HG02759 (cell line): ENCODE results near the gene USP17L26.
"Not testable (repeated sequence)": the region's sequence is repeated elsewhere in the genome, so short reads cannot be mapped to it uniquely, and the experiment has no call there.

Experiments used
- ATAC-seq: cut with Tn5 transposase; IDR thresholded peaks from one replicate; pipeline ENCODE4 v1.9.1; 2021; ENCODE audit warnings: mild to moderate bottlenecking, moderate library complexity; ENCODE audit not compliant: unreplicated experiment

The USP17L26 gene, protein sequence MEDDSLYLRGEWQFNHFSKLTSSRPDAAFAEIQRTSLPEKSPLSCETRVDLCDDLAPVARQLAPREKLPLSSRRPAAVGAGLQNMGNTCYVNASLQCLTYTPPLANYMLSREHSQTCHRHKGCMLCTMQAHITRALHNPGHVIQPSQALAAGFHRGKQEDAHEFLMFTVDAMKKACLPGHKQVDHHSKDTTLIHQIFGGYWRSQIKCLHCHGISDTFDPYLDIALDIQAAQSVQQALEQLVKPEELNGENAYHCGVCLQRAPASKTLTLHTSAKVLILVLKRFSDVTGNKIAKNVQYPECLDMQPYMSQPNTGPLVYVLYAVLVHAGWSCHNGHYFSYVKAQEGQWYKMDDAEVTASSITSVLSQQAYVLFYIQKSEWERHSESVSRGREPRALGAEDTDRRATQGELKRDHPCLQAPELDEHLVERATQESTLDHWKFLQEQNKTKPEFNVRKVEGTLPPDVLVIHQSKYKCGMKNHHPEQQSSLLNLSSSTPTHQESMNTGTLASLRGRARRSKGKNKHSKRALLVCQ

DNA sequence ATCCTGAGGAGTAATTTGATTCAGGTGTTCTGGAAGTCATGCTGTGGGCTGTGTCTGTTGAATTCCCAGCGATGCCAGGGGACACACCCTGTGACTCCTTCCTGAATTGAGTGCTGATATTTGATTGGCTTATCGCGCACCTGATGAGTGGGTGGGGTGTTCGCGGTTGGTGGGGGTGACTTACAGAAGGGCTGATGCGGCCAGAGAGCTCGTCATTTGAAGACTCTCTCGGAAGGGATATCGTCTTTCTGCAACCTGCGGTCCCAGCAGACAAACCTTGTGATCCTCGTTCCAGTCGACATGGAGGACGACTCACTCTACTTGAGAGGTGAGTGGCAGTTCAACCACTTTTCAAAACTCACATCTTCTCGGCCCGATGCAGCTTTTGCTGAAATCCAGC, at the start of gene USP17L26:
TSS of gene USP17L26 (plus strand) at position 301 of the 400 bp plus-strand sequence. CDS start at position 301, 0 bp downstream.
- not testable (repeated sequence) for ATAC-seq

DNA sequence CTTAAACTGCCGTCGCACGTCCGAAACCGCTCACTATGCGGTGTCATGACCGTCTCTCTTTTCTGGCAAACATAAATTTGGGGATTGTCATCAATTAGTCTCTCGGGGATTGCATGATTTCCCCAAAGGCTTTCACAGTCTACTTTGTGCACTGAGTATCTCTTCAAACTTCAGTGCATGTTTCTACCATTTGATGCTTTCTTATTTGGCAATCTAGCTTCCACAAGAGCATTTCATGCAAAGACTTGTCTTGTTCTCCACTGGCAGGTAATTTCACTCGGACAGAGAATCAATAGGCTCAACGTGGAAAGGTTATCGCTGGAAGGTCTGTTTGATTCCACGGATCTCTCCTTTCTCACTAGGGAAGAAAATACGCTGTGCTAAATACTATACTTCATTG, 10.3 kb upstream of the USP17L26 start:
- ATAC-seq, result not testable (repeated sequence)

DNA sequence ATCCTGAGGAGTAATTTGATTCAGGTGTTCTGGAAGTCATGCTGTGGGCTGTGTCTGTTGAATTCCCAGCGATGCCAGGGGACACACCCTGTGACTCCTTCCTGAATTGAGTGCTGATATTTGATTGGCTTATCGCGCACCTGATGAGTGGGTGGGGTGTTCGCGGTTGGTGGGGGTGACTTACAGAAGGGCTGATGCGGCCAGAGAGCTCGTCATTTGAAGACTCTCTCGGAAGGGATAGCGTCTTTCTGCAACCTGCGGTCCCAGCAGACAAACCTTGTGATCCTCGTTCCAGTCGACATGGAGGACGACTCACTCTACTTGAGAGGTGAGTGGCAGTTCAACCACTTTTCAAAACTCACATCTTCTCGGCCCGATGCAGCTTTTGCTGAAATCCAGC, 9.6 kb upstream of the USP17L26 start, which contains the start of gene USP17L24:
TSS of gene USP17L24 (plus strand) at position 301 of the 400 bp plus-strand sequence. CDS start at position 301, 0 bp downstream.
- ATAC-seq, result not testable (repeated sequence)

DNA sequence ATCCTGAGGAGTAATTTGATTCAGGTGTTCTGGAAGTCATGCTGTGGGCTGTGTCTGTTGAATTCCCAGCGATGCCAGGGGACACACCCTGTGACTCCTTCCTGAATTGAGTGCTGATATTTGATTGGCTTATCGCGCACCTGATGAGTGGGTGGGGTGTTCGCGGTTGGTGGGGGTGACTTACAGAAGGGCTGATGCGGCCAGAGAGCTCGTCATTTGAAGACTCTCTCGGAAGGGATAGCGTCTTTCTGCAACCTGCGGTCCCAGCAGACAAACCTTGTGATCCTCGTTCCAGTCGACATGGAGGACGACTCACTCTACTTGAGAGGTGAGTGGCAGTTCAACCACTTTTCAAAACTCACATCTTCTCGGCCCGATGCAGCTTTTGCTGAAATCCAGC, 4.8 kb upstream of the USP17L26 start, which contains the start of gene USP17L25:
TSS of gene USP17L25 (plus strand) at position 301 of the 400 bp plus-strand sequence. CDS start at position 301, 0 bp downstream.
- ATAC-seq, result not testable (repeated sequence)

DNA sequence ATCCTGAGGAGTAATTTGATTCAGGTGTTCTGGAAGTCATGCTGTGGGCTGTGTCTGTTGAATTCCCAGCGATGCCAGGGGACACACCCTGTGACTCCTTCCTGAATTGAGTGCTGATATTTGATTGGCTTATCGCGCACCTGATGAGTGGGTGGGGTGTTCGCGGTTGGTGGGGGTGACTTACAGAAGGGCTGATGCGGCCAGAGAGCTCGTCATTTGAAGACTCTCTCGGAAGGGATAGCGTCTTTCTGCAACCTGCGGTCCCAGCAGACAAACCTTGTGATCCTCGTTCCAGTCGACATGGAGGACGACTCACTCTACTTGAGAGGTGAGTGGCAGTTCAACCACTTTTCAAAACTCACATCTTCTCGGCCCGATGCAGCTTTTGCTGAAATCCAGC, 4.6 kb downstream of the USP17L26 start, which contains the start of gene USP17L5:
TSS of gene USP17L5 (plus strand) at position 301 of the 400 bp plus-strand sequence. CDS start at position 301, 0 bp downstream.
- ATAC-seq, result not testable (repeated sequence)

DNA sequence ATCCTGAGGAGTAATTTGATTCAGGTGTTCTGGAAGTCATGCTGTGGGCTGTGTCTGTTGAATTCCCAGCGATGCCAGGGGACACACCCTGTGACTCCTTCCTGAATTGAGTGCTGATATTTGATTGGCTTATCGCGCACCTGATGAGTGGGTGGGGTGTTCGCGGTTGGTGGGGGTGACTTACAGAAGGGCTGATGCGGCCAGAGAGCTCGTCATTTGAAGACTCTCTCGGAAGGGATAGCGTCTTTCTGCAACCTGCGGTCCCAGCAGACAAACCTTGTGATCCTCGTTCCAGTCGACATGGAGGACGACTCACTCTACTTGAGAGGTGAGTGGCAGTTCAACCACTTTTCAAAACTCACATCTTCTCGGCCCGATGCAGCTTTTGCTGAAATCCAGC, 9.4 kb downstream of the USP17L26 start, which contains the start of gene USP17L27:
TSS of gene USP17L27 (plus strand) at position 301 of the 400 bp plus-strand sequence. CDS start at position 301, 0 bp downstream.
- ATAC-seq, result not testable (repeated sequence)

DNA sequence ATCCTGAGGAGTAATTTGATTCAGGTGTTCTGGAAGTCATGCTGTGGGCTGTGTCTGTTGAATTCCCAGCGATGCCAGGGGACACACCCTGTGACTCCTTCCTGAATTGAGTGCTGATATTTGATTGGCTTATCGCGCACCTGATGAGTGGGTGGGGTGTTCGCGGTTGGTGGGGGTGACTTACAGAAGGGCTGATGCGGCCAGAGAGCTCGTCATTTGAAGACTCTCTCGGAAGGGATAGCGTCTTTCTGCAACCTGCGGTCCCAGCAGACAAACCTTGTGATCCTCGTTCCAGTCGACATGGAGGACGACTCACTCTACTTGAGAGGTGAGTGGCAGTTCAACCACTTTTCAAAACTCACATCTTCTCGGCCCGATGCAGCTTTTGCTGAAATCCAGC, 14.1 kb downstream of the USP17L26 start, which contains the start of gene USP17L28:
TSS of gene USP17L28 (plus strand) at position 301 of the 400 bp plus-strand sequence. CDS start at position 301, 0 bp downstream.
- ATAC-seq, result not testable (repeated sequence)

DNA sequence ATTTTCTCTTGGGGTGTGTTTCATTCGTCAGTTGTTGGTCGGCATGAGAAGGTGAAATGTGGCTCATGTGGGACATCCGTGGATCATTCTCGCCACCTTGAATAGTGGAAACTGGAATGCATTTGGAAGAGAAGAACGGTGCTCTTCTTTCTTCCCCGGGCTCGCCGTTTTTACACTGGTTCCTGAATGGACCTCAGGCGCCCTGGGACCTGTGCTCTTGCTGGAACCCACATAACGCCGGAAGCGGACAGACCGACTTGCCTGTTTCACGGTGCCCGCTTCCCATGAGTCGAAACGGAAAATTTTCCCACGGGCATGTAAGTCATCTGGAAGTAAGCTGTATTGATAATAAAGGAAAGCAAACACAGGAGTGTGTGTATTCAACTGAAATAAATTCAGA, 16.4 kb downstream of the USP17L26 start:
- ATAC-seq, result not testable (repeated sequence)

DNA sequence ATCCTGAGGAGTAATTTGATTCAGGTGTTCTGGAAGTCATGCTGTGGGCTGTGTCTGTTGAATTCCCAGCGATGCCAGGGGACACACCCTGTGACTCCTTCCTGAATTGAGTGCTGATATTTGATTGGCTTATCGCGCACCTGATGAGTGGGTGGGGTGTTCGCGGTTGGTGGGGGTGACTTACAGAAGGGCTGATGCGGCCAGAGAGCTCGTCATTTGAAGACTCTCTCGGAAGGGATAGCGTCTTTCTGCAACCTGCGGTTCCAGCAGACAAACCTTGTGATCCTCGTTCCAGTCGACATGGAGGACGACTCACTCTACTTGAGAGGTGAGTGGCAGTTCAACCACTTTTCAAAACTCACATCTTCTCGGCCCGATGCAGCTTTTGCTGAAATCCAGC, 18.9 kb downstream of the USP17L26 start, which contains the start of gene USP17L29:
TSS of gene USP17L29 (plus strand) at position 301 of the 400 bp plus-strand sequence. CDS start at position 301, 0 bp downstream.
- ATAC-seq, result not testable (repeated sequence)

DNA sequence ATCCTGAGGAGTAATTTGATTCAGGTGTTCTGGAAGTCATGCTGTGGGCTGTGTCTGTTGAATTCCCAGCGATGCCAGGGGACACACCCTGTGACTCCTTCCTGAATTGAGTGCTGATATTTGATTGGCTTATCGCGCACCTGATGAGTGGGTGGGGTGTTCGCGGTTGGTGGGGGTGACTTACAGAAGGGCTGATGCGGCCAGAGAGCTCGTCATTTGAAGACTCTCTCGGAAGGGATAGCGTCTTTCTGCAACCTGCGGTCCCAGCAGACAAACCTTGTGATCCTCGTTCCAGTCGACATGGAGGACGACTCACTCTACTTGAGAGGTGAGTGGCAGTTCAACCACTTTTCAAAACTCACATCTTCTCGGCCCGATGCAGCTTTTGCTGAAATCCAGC, 28.4 kb downstream of the USP17L26 start, which contains the start of gene USP17L30:
TSS of gene USP17L30 (plus strand) at position 301 of the 400 bp plus-strand sequence. CDS start at position 301, 0 bp downstream.
- ATAC-seq, result not testable (repeated sequence)

DNA sequence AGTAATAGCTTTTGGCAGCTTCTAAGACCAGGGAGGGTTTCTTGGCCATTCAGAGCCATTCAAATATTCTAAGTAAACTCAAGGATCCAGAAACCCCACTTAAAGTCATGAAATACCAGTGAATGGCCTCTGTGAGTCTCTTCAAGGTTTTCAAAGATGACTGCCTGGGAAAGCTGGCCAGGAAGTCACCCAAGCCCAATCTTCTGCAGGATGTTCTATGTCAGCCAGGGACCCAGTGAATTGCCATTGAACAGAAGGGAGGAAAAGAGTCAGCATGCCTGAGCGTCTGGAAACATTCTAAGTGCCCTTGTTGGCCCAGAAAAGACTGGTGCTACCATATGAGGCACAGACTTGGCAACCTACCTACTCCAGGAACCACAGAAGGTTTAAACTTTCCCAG, 45.4 kb downstream of the USP17L26 start:
- not testable (repeated sequence) for ATAC-seq

DNA sequence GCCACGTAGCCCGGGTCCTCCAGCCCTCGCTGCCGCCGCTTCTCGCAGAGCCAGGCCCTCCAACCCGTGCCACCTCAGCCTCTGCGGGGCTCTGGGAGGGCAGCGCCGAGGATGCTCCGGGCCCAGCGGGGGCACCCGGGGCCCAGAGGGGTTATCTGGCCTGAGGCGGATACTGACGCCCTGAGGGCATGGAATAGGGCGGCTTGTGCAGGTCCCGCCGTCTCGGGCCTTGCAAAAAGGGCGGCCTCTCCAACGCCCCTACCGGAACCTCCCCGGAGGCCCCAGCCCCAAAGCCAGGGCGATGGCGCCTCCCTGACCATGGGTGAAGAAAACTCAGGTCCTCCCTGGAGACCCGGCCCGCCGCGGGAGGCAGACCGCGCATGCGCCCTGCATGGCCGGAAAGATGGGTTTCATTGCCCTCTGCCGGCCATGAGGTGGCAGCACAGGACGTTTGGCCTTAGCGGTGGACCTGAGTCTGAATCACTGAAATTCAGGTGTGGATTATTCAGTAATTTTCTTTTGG, 46.6 kb downstream of the USP17L26 start:
- ATAC-seq, result not testable (repeated sequence)

DNA sequence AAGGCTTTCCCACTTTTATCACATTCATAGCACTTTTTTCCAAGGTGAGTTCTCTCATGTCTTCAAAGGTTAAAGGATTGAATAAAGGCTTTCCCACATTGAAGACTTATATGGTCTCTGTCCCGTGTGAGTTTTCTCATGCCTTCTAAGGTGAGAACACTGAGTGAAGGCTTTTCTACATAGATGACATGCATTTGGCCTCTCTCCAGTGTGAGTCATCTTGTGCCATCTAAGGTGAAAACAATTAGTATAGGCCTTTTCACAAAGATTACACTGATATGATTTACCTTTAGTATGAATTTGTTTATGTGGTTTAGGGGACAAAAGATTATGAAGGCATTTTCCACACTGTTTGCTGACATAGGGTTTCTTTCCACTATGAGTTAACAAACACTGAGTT, 49.7 kb downstream of the USP17L26 start:
- no peak for ATAC-seq
